ENCODE data around the gene RPA1.
A peak's percentile ranks its signal among the peaks of the same experiment; 100 is the strongest.
"Not testable (repeated sequence)": the region's sequence is repeated elsewhere in the genome, so short reads cannot be mapped to it uniquely, and the experiment has no call there.

Gene RPA1

DNA sequence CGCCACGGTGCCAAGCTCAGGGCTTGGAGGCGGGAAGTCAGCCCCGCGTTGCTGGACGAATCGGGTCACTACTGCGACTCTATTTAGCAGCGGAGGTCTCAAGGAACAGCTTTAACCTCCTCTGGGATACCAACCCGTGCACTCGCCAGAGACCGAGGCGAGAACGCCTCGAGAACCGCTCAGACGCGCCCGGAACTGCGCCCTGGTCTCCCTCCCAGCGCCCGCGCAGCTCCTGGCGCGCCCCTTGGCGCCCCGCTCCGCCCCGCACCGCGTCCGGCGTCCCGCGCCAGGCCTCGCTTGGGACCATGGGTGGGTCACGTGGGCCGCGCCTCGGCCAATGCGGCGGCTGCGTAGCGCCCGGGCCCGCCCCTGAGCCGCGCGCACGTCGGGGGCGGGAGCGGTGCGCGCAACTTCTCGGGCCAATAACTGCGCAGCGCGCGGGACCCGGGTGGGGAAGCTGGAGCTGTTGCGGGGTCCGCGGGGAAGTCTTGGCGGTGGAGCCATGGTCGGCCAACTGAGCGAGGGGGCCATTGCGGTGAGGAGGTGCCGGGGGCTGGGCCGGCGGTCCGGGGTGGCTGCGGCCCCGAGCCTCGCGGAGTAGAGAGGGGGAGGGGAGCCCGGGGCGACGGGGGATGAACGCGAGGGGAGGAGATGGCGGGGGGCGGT, at the start of gene RPA1, which contains the start of gene SMYD4:
Gene RPA1 (plus strand): TSS at position 414 of the 666 bp plus-strand sequence. CDS start 89 bp downstream, at position 503.
Gene SMYD4 (minus strand): TSS at position 311 of the 666 bp plus-strand sequence. CDS start 1,908 bp downstream, outside the sequence.
- peak; percentile 3 for DNase-seq

GRCh38 chr17:1782171-1782567, 47.6 kb upstream of the RPA1 start:
- no peak for DNase-seq

DNA sequence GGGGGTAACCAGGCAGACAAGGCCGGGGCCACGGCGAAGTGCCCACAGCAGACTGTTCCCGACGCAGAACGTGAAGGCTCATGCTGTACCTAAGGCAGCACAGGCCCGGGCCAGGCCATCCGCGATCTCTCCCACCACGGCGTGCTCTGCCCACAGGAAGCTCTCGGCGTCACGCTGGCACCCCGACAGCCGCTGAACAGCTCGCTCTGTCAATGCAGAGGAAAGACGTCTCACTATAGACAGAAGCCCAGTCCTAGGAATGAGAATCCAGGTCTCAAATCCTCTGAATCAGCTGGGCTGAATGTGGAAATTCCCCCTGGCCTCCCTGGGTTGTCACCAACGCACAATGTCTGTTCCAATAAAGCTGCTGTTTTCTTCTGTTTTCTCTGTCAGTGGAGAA, 46.5 kb upstream of the RPA1 start:
- DNase-seq: no peak

DNA sequence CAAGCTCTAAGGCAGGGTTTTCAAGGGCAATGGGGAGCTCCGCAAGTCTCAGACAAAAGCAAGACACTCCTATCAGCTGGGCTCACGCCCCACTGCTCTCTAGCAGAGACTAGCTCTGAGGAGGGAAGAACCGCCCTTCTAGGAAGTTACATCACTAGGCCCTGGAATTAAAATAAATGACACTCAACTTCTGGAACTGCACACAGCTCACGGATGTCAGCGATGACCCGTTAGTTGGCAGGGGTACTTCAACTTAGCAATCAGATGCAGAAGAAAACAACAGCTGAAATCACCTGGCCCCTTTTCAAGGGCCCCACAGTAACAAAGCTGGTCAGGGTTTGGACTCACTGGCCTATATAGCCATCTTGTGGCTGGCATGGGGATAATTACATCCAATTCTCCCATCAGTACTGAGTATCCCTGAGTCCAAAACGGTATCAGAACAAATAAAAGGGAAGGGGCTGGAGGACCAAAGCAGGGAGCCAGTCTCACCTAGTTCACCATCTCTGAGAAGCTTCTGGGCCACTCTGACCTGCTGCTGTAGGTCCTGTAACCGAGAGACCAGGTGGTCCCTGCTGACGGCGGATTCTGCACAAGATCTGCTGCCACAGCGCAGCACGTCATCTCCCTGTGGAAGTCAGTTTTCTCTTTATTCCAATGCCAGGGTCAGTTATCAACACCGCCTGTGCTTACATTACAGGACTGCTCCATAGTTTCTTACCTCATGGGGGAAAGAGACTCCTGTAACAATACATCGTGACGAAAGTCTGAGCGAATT, 45.8 kb upstream of the RPA1 start:
- DNase-seq: no peak

DNA sequence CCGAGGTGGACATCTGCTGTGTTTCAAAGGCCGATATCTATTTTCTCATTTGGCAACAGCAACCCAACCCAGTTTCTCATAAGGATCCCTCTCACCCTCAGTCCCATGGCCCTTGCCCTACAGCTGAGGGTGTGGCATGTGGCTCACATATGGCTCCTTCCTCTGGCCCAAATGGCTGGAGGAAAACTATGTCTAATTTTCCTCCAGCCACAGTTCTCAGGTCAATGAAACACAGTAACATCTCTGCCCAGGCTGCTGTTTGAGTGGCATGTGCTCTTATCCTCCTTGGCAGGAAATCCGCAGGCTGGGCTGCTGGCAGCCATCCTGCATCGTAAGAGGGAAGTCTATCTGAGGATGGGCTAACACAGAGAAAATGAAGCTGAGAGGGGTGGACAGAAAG, 43.9 kb upstream of the RPA1 start:
- no peak for DNase-seq

- DNase-seq: no peak
These were observed 43.1 kb upstream of the RPA1 start for GRCh38 chr17:1786708-1787107.

- DNase-seq: no peak
These were observed 42.4 kb upstream of the RPA1 start for GRCh38 chr17:1787301-1787902.

GRCh38 chr17:1789936-1790335, 39.9 kb upstream of the RPA1 start:
- DNase-seq: no peak

GRCh38 chr17:1792495-1793446, 37.0 kb upstream of the RPA1 start:
- no peak for DNase-seq

DNA sequence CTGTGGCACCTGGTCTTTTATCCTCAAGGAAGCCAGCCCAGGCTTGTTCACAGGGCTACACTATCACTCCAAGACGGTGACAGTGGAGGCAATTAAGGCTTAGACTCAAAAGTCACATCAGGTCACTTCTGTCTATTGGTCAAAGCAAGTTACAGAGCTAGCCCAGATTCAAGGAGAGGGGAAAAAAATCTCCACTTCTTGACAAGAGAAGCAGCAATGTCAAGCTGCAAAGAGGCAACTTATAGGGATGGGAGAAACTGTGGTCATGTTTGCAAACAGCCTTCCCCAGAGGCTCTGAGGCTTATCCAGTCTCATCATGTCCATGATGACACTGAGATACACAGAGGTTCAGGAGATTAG, 36.4 kb upstream of the RPA1 start:
- no peak for DNase-seq

GRCh38 chr17:1796800-1797199, 33.0 kb upstream of the RPA1 start:
- no peak for DNase-seq

DNA sequence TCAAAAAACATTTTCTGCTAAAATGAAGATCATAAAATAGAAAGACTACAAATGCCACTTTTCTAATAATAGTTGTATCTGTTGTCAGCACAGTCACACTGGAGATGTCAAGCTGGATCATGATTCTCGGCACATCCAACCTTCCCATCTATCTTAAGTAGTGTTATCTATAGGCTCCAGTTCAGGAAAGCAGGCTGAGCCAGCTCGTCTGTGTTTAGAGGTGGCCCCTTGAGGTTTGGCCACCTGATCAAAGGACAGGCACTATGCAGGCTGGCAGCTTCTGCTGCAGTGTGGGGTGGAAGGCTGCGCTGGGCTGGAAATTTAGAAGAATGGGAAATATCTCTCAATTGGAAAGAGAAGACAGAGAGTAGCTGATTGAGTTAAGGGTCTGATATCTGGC, 32.5 kb upstream of the RPA1 start:
- DNase-seq: no peak

- not testable (repeated sequence) for DNase-seq
These were observed 32.0 kb upstream of the RPA1 start for GRCh38 chr17:1797846-1798245.

- DNase-seq: no peak
These were observed 29.6 kb upstream of the RPA1 start for GRCh38 chr17:1800240-1800639.

DNA sequence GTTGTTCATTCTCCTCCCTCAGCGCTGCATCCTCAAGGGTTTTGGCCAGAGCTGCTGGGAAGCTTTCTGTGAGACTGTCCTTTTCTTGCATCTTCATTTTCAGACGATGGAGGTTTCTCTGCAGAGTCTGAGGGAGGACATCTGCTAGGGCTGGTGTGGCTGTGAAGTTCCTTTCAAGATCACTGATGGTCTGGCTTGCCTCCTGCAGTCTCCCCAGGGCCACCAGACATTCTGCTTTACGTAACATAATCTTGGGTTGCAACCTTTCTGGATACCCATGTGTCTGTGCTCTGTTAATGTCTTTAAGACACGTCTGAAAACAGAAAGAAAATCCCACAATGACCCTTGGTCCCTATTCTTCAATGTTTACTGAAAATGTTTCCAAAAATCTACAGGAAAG, 29.1 kb upstream of the RPA1 start:
- no peak for DNase-seq

DNA sequence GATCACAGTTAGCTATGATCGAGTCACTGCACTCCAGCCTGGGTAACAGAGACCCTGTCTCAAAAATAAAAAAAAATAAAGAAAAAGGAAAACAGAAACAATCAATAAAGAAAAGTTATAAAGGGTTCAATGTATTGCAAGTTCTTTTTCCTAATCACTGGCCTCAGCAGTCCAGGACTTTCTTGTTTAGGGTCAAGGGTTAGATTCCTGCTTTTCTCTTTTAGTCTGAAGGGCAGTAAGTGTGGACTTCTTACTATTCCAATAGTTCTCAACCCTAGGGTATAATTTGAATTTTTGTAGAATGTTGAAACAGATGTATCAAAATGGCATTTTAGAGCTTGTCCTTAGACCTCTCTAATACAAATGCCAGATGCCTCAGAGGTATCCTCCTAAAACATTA, 27.4 kb upstream of the RPA1 start:
- DNase-seq: no peak

- DNase-seq: no peak
These were observed 26.5 kb upstream of the RPA1 start for GRCh38 chr17:1803280-1803679.

DNA sequence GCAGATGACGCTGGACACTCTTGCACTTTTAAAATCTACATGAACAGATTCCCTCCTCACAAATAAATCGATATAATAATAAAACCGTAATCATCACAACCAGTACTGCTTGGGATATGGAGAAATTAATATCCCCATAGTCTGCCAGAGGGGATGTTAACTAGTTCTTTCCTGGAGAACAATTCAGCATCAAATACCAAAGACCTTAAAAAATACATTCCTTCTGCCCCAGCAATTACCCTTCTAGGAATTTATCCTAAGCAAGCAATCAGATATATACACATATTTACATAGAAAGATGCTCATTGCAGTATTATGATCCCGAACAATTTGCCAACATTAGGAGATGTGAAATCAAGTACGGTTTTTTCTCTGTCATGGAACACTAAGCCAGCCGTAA, 21.9 kb upstream of the RPA1 start:
- no peak for DNase-seq

DNA sequence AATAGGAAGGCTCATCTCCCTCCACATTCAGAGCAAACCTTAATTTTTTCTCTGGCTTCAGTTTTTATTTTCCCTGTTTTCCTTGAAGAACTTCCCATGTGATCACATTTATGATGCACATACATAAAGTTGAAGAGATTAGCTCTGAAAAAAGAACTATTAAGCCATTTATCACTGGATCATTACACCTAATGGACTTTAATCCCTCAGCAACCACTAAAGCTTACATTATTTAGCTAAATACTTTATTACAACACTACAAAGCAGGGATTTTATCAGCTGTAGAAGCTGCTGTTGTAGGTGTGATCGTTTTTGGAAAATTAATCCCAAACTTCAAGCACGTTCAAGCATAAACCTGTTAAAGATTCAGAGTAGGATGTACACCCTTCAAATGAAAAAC, 21.2 kb upstream of the RPA1 start:
- no peak for DNase-seq

GRCh38 chr17:1809815-1810214, 20.0 kb upstream of the RPA1 start:
- DNase-seq: not testable (repeated sequence)

DNA sequence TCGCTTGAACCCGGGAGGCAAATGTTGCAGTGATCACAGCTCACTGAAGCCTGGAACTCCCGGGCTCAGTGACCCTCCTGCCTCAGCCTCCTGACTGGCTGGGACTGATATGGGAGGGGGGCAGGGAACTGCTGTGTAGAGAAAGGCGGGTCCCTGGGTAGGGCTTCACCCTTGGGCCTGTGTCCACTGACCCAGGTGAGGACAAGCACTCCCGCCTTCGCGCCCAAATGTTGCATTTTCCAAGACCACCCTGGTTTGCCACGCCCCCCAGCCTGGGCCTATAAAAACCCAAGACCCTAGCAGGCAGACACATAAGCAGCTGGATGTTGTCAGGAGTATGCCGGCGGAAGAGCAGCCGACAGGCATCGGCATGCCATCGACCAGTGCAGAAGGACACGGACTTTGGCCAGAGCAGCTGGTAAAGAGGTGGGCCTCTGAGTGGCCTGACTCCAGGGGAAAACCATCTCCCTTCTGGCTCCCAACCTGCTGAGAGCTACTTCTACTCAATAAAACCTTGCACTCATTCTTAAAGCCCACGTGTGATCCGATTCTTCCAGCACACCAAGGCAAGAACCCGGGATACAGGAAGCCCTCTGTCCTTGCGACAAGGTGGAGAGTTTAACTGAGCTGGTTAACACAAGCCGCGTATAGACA, 19.2 kb upstream of the RPA1 start:
- no peak for DNase-seq

DNA sequence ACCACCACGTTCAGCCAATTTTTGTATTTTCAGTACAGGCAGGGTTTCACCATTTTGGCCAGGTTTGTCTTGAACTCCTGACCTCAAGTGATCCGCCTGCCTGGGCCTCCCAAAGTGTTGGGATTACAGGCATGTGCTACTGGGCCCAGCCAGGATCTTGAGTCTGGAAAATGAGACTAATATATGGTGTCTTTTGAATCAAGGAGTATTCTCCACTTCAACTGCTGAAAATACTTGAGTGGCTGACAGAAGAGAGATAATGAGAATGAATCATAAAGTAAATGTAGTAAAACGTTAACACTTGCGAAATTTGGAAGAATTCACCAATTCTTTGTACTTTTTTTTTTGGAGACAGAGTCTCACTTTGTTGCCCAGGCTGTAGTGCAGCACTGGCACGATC, 16.7 kb upstream of the RPA1 start:
- no peak for DNase-seq

Data from KG1 (cell line).